SK-N-SH (cell line): ENCODE results near the gene TYROBP.

ENCODE experiments used
- YY1 ChIP-seq: IDR thresholded peaks from 2 replicates; pipeline ENCODE4 v1.4.0; 2012; ENCODE audit warnings: low read depth, mild to moderate bottlenecking
- TF ChIP-seq, protein P1 (sequence below): fragments of 200-600 bp; sonication (generic); IDR thresholded peaks from 2 replicates; pipeline ENCODE4 v1.6.1; 2017; ENCODE audit warnings: antibody characterized with exemption, mild to moderate bottlenecking, moderate library complexity

DNA sequence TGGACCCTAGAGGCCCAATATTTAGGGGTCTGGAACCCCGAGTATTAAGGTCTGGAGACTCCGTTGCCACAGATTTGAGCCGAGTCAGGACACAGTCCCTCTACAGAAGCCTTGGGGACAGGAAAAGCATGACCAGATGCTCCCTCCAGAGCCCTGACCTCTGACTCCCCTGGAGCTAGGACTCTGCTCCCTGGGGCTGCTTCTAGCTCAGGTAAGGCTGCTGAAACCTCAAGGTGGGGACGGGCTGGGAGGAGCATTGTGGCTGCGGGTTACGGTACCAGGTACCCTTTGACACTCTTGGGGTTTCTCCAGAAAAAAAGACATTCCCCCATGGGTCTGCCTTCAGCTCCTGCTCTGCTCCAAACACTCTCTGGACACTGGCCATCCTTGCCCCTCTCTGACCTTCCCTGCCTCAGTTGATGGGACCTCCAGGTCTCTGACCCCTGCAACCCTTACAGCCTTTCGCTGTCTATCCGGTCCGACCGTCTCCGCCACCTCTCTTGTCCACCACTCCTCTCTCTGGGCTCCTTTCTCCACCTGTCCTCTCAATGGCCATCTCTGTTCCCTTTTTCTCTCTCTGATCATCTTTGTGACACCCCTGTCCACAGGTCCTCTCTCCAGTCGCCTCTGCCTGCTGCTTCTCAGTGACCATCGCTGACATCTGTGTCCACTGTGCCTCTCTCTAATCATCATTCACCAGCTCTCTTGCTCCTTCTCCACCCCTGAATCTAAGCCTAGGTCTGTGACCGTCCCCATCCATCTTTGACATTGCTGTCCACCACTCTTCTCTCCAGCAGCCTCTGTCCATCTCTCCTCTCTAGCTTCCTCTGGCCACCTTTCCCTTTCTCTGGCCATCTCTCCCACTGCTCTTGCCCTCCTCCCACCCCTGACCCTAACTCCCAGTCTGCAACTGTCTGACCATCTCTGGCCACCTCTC, 29.5 kb upstream of the TYROBP start:
- no peak for TF ChIP-seq YY1
- TF ChIP-seq, protein P1, sequence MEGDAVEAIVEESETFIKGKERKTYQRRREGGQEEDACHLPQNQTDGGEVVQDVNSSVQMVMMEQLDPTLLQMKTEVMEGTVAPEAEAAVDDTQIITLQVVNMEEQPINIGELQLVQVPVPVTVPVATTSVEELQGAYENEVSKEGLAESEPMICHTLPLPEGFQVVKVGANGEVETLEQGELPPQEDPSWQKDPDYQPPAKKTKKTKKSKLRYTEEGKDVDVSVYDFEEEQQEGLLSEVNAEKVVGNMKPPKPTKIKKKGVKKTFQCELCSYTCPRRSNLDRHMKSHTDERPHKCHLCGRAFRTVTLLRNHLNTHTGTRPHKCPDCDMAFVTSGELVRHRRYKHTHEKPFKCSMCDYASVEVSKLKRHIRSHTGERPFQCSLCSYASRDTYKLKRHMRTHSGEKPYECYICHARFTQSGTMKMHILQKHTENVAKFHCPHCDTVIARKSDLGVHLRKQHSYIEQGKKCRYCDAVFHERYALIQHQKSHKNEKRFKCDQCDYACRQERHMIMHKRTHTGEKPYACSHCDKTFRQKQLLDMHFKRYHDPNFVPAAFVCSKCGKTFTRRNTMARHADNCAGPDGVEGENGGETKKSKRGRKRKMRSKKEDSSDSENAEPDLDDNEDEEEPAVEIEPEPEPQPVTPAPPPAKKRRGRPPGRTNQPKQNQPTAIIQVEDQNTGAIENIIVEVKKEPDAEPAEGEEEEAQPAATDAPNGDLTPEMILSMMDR, result no peak
